HCT116 (cell line): ENCODE results near the gene TRPV4. TPM values are rescaled to one million over a fixed set of nuclear protein-coding genes. Genes with fewer than 3 reads are reported as not detected.

Experiments used
- ATAC-seq: fragments of 200-7000 bp; cut with Tn5 transposase; 2 replicates; pipeline ENCODE4 v1.9.1; 2020; ENCODE audit warnings: mild to moderate bottlenecking, moderate library complexity
- BruUV-seq: library from RNA; stranded (reverse); fragments of 400-500 nt; replicated peaks from 2 replicates; lab custom pipeline; 2021; lab: Mats Ljungman, UMichigan
- CTCF ChIA-PET: fragments of 300-600 bp; sonication (Branson Sonifier 250); formaldehyde crosslinking; loops from one replicate; lab custom pipeline; 2021; ENCODE audit warnings: antibody characterized with exemption; lab: Charles Lee
- POLR2A ChIA-PET: fragments of 300-600, 350-600 bp; sonication (Branson Sonifier 250); formaldehyde crosslinking; loops from one replicate; lab custom pipeline; 2021; ENCODE audit warnings: antibody characterized with exemption; lab: Charles Lee
- RAD21 ChIA-PET, 2 experiments: fragments of 300-600 bp; sonication (Branson Sonifier 250); formaldehyde crosslinking; loops; one replicate each; lab custom pipeline; 2023; ENCODE audit warnings: low total read pairs in 2 of 2; ENCODE audit not compliant: uncharacterized antibody in 2 of 2, unreplicated experiment in 2 of 2, low non-redundant PET in 1 of 2; lab: Charles Lee
- DNase-seq: peaks from one replicate; pipeline ENCODE4 v3.0.0-alpha.2; 2010; ENCODE audit warnings: low read depth, low spot score
- H2AFZ ChIP-seq: fragments of 200-600 bp; shearing (Covaris generic), sonication (generic); 2 replicates; pipeline ENCODE4 v1.6.1; 2017; ENCODE audit warnings: low read depth, mixed run types, mixed read lengths, antibody characterized with exemption, low read length; ENCODE audit not compliant: poor library complexity, severe bottlenecking
- H3K27ac ChIP-seq: 2 replicates; pipeline ENCODE4 v1.5.1; 2012; ENCODE audit warnings: low read depth, low read length
- H3K27me3 ChIP-seq: fragments of 200-600 bp; sonication (generic); 2 replicates; pipeline ENCODE4 v1.6.1; 2016; ENCODE audit warnings: mixed run types, low read length, mixed read lengths; ENCODE audit not compliant: insufficient read depth
- H3K36me3 ChIP-seq, 2 experiments: fragments of 200-500 bp in 1 of 2; fragments of 200-600 bp in 1 of 2; sonication (Bioruptor generic) in 1 of 2; sonication (generic) in 1 of 2; 2 replicates each; pipeline versions ENCODE4 v1.5.1 to v1.6.1; 2014 to 2016; ENCODE audit warnings: low read length in 2 of 2, inconsistent platforms in 1 of 2, mixed read lengths in 1 of 2, mixed run types in 1 of 2; ENCODE audit not compliant: insufficient read depth in 2 of 2, control insufficient read depth in 1 of 2
- H3K4me1 ChIP-seq, 2 experiments: fragments of 200-600 bp in 1 of 2; sonication (generic) in 1 of 2; 2 replicates each; pipeline versions ENCODE4 v1.5.1 to v1.6.1; 2012 to 2017; ENCODE audit warnings: low read length in 2 of 2, inconsistent platforms in 1 of 2, mild to moderate bottlenecking in 1 of 2, mixed read lengths in 1 of 2, mixed run types in 1 of 2, moderate library complexity in 1 of 2; ENCODE audit not compliant: insufficient read depth in 2 of 2, control insufficient read depth in 1 of 2
- H3K4me2 ChIP-seq: fragments of 200-600 bp; sonication (generic); 2 replicates; pipeline ENCODE4 v1.6.1; 2017; ENCODE audit warnings: mixed run types, low read length, mixed read lengths
- H3K4me3 ChIP-seq, 2 experiments: fragments of 200-600 bp in 1 of 2; sonication (generic) in 1 of 2; replicated peaks in 1 of 2; 2 replicates each; pipeline ENCODE4 v1.5.1; 2011 to 2016; ENCODE audit warnings: low read length in 2 of 2, control low read depth in 1 of 2, low read depth in 1 of 2, mild to moderate bottlenecking in 1 of 2, mixed read lengths in 1 of 2, mixed run types in 1 of 2
- H3K79me2 ChIP-seq: fragments of 200-600 bp; sonication (generic); 2 replicates; pipeline ENCODE4 v1.6.1; 2017; ENCODE audit warnings: mild to moderate bottlenecking, mixed run types, low read length, moderate library complexity, mixed read lengths; ENCODE audit not compliant: insufficient read depth
- H3K9ac ChIP-seq: fragments of 200-600 bp; sonication (generic); 2 replicates; pipeline ENCODE4 v1.6.1; 2016; ENCODE audit warnings: low read length, mixed read lengths
- H3K9me2 ChIP-seq: fragments of 200-600 bp; sonication (generic), shearing (Covaris generic); 2 replicates; pipeline ENCODE4 v1.6.1; 2017; ENCODE audit warnings: mixed run types, mild to moderate bottlenecking, moderate library complexity; ENCODE audit not compliant: insufficient read depth
- H3K9me3 ChIP-seq, 2 experiments: fragments of 200-500 bp in 1 of 2; fragments of 200-600 bp in 1 of 2; sonication (Bioruptor generic) in 1 of 2; sonication (generic) in 1 of 2; 2 replicates each; pipeline ENCODE4 v1.6.1; 2014 to 2017; ENCODE audit warnings: low read length in 2 of 2, mixed read lengths in 2 of 2, inconsistent platforms in 1 of 2, low read depth in 1 of 2, mild to moderate bottlenecking in 1 of 2, mixed run types in 1 of 2, moderate library complexity in 1 of 2; ENCODE audit not compliant: control insufficient read depth in 1 of 2, insufficient read depth in 1 of 2
- H4K20me1 ChIP-seq: fragments of 200-600 bp; sonication (generic), shearing (Covaris generic); 2 replicates; pipeline ENCODE4 v1.6.1; 2017; ENCODE audit warnings: mixed run types, mild to moderate bottlenecking, moderate library complexity; ENCODE audit not compliant: insufficient read depth
- CTCF ChIP-seq, 3 experiments: fragments of 200-600 bp in 1 of 3; sonication (generic) in 1 of 3; IDR thresholded peaks in 2 of 3; conservative IDR thresholded peaks in 1 of 3; 2 replicates each; pipeline ENCODE4 v1.5.1; 2012 to 2017; ENCODE audit warnings: low read depth in 2 of 3, low read length in 2 of 3, antibody characterized with exemption in 1 of 3, borderline replicate concordance in 1 of 3, control low read depth in 1 of 3, mild to moderate bottlenecking in 1 of 3, mixed read lengths in 1 of 3, mixed run types in 1 of 3, moderate library complexity in 1 of 3; ENCODE audit not compliant: insufficient read depth in 1 of 3
- EGR1 ChIP-seq: IDR thresholded peaks from 2 replicates; pipeline ENCODE4 v1.6.1; 2012; ENCODE audit warnings: low read depth
- RAD21 ChIP-seq: IDR thresholded peaks from 2 replicates; pipeline ENCODE4 v1.6.1; 2012; ENCODE audit warnings: low read depth, mild to moderate bottlenecking
- intact Hi-C: fragments of 100-400 bp; cut with micrococcal nuclease; formaldehyde crosslinking; loops from 2 replicates; pipeline ENCODE4 v1.10.0; 2022
- total RNA-seq: library from RNA; stranded (reverse); gene quantifications from one replicate; pipeline ENCODE4 v1.2.1, GENCODE V29; 2021; ENCODE audit not compliant: unreplicated experiment

The TRPV4 gene
- total RNA-seq, 1 experiment from 2014 or later: 0.54 TPM

GRCh38 chr12:109775172-109775881 is 57.9 kb downstream of the TRPV4 start:
- ATAC-seq (peak; percentile 67), DNase-seq (no peak)
- Histone ChIP-seq H3K9me2 (no peaks in the 10 kb centered on the region), H3K27me3 (no peaks in the 10 kb centered on the region), H4K20me1 (no peaks in the 10 kb centered on the region), H3K4me2 (no peak overlapping the region), H3K79me2 (peaks cover 8% of the 10 kb centered on the region; the same call in 1 of the 2 replicates), H3K9me3 (no peaks in the 10 kb centered on the region; a peak in 1 of 4 replicates), H3K4me3 (no peak overlapping the region), H3K36me3 (no peaks in the 10 kb centered on the region), H3K27ac (no peak overlapping the region), H2AFZ (no peak overlapping the region), H3K4me1 (peaks cover 13 to 34% of the 10 kb centered on the region in 2 experiments), H3K9ac (no peak overlapping the region)
- TF ChIP-seq CTCF (IDR thresholded peaks at IDR 0.05 in 2 of 3, conservative IDR thresholded peaks at IDR 0.05 in 1 of 3; ENCODE audit: borderline replicate concordance in 1 of 3, insufficient read depth in 1 of 3, low read depth in 2 of 3, low read length in 2 of 3) (peak; percentile 91 to 96 (median 94)), RAD21 (peak; percentile 98), EGR1 (no peak)
- no TSS peak for BruUV-seq
- CTCF ChIA-PET: interaction anchor here (0.6 to 4.7 kb wide), 9 partner anchors 10 to 381 kb away, joined by 3 to 64 read pairs (median 4); no protein-coding TSS in a partner anchor
- POLR2A ChIA-PET: no interaction called here
- intact Hi-C loops: loop anchor here (1.0 to 2.0 kb wide), 4 partner anchors 178 to 511 kb away; no protein-coding TSS in a partner anchor
- RAD21 ChIA-PET: interaction anchor here (0.6 to 1.0 kb wide), 5 partner anchors 178 to 512 kb away, joined by 3 to 9 read pairs (median 4); no protein-coding TSS in a partner anchor
